ENCODE results near the gene KCND2. TPM values are rescaled to one million over a fixed set of nuclear protein-coding genes. Genes with fewer than 3 reads are reported as not detected.

KCND2 gene
- total RNA-seq, 1 experiment from 2014 or later, result 0.33 TPM

DNA sequence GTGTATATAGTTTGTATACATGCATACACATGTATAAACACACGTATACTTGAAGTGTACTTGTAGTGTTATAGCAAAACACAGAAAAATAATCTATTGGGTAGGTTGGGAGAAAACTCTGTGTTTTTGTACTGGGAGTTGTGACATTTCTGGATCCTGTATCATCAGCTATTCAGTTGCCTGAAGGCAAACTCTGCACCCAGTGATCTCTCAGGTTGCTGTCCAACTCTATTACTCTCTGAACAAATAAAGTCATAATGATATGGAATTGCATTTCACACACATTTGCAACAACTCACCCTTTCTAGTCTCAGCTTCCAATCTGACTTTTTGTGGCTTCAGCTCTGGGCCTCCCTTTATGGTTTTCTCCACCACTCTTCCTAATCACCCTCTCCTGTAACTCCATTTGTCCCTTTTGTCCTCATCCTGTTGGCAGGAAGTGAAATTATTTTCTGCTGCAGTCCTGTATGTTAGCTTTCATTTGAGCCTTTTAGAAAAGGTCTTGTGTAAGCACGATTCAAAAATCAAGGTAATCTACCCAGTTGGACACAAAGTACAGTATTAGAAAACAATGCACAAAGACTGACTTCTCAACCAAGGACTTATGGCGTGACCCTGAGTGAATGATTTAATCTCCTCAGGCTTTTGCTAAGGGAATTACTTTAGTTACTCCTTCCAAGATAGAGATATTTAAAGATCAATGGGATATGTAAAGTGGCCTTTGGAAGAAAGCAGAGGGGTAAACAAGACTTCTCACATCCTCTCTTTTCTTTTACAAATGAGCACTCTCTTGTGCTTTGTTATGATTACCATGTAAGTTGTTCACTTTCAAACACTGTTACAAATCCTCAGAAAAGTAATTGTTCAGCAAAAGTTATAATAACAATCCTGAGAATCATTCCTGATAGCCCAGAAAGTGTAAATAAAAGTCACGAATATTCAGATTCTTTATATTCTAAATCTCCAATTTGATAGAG is 249.1 kb downstream of the KCND2 start:
- Histone ChIP-seq H4K20me1 (ENCODE audit: low read length) (no peaks in the 10 kb centered on the region), H2AFZ (ENCODE audit: low read length) (no peak overlapping the region), H3K36me3 (ENCODE audit: low read depth, low read length) (no peaks in the 10 kb centered on the region), H3K27me3 (ENCODE audit: low read length) (no peaks in the 10 kb centered on the region), H3K9me3 (ENCODE audit: low read length) (no peaks in the 10 kb centered on the region), H3F3A (ENCODE audit: low read length, unreplicated experiment) (no peaks in the 10 kb centered on the region), H3K9ac (ENCODE audit: low read length) (no peak overlapping the region), H3K4me3 (ENCODE audit: low read length) (no peak overlapping the region), H3K4me1 (ENCODE audit: insufficient read depth, low read length) (peaks cover 11% of the 10 kb centered on the region), H3K9me2 (replicated peaks; ENCODE audit: low read length) (no peaks in the 10 kb centered on the region), H3K79me2 (ENCODE audit: low read length) (no peaks in the 10 kb centered on the region), H3K4me2 (ENCODE audit: low read length) (no peak overlapping the region), H3K27ac (ENCODE audit: low read length) (no peak overlapping the region)
- BruUV-seq (replicated peaks), result no TSS peak
- TF ChIP-seq EZH2 (IDR thresholded peaks at IDR 0.05; ENCODE audit: low read length, unreplicated experiment) (no peak), CTCF (conservative IDR thresholded peaks at IDR 0.05; ENCODE audit: low read depth, low read length) (no peak), EZH2phosphoT487 (IDR thresholded peaks at IDR 0.05; ENCODE audit: borderline replicate concordance, low read length) (no peak)
- ATAC-seq, result peak; percentile 99
- ChIA-PET CTCF (no interaction called here), POLR2A (ENCODE audit: unreplicated experiment) (no interaction called here)
- peak; percentile 56 for DNase-seq
- intact Hi-C loops (cut with micrococcal nuclease), result no loop called here

- intact Hi-C loops (cut with micrococcal nuclease), result no loop called here
- CTCF ChIA-PET, result no interaction called here
- no peak overlapping the region for H2AFZ ChIP-seq (ENCODE audit: low read length)
- H3K9me2 ChIP-seq (replicated peaks; ENCODE audit: low read length), result no peaks in the 10 kb centered on the region
- peaks cover 11% of the 10 kb centered on the region for H3K4me1 ChIP-seq (ENCODE audit: insufficient read depth, low read length)
- no peaks in the 10 kb centered on the region for H3K27me3 ChIP-seq (ENCODE audit: low read length)
- H3K4me3 ChIP-seq (ENCODE audit: low read length), result no peak overlapping the region
- no TSS peak for BruUV-seq (replicated peaks)
- H3K9me3 ChIP-seq (ENCODE audit: low read length), result no peaks in the 10 kb centered on the region
- no peaks in the 10 kb centered on the region for H3K36me3 ChIP-seq (ENCODE audit: low read depth, low read length)
- no peak overlapping the region for H3K27ac ChIP-seq (ENCODE audit: low read length)
- no peaks in the 10 kb centered on the region for H3F3A ChIP-seq (ENCODE audit: low read length, unreplicated experiment)
- TF ChIP-seq CTCF (conservative IDR thresholded peaks at IDR 0.05; ENCODE audit: low read depth, low read length) (no peak), EZH2 (IDR thresholded peaks at IDR 0.05; ENCODE audit: low read length, unreplicated experiment) (no peak), EZH2phosphoT487 (IDR thresholded peaks at IDR 0.05; ENCODE audit: borderline replicate concordance, low read length) (no peak)
- H3K79me2 ChIP-seq (ENCODE audit: low read length), result no peaks in the 10 kb centered on the region
- POLR2A ChIA-PET (ENCODE audit: unreplicated experiment), result no interaction called here
- DNase-seq (no peak), ATAC-seq (no peak)
- no peak overlapping the region for H3K4me2 ChIP-seq (ENCODE audit: low read length)
- no peak overlapping the region for H3K9ac ChIP-seq (ENCODE audit: low read length)
- H4K20me1 ChIP-seq (ENCODE audit: low read length), result no peaks in the 10 kb centered on the region
Observed at GRCh38 chr7:120523985-120524384, 251.0 kb downstream of the KCND2 start.

GRCh38 chr7:120526902-120527509 is 254.0 kb downstream of the KCND2 start:
- DNase-seq (no peak), ATAC-seq (no peak)
- Histone ChIP-seq H3K36me3 (ENCODE audit: low read depth, low read length) (no peaks in the 10 kb centered on the region), H3K9me3 (ENCODE audit: low read length) (no peaks in the 10 kb centered on the region), H3K9me2 (replicated peaks; ENCODE audit: low read length) (no peaks in the 10 kb centered on the region), H3K79me2 (ENCODE audit: low read length) (no peaks in the 10 kb centered on the region), H3K4me2 (ENCODE audit: low read length) (no peak overlapping the region), H3K4me1 (ENCODE audit: insufficient read depth, low read length) (peaks cover 3% of the 10 kb centered on the region), H3K9ac (ENCODE audit: low read length) (no peak overlapping the region), H3K27ac (ENCODE audit: low read length) (no peak overlapping the region), H4K20me1 (ENCODE audit: low read length) (no peaks in the 10 kb centered on the region), H2AFZ (ENCODE audit: low read length) (no peak overlapping the region), H3K27me3 (ENCODE audit: low read length) (no peaks in the 10 kb centered on the region), H3K4me3 (ENCODE audit: low read length) (no peak overlapping the region), H3F3A (ENCODE audit: low read length, unreplicated experiment) (no peaks in the 10 kb centered on the region)
- ChIA-PET POLR2A (ENCODE audit: unreplicated experiment) (no interaction called here), CTCF (no interaction called here)
- TF ChIP-seq EZH2phosphoT487 (IDR thresholded peaks at IDR 0.05; ENCODE audit: borderline replicate concordance, low read length) (no peak), EZH2 (IDR thresholded peaks at IDR 0.05; ENCODE audit: low read length, unreplicated experiment) (no peak), CTCF (conservative IDR thresholded peaks at IDR 0.05; ENCODE audit: low read depth, low read length) (no peak)
- no TSS peak for BruUV-seq (replicated peaks)
- intact Hi-C loops (cut with micrococcal nuclease), result no loop called here

Data from PC-3 (cell line).